Activated CD8-positive, alpha-beta memory T cell treated with anti-CD3 and anti-CD28 coated beads for 48 hours (primary cell): ENCODE measurements around the gene MBTD1.
"Not testable (repeated sequence)": the region's sequence is repeated elsewhere in the genome, so short reads cannot be mapped to it uniquely, and the experiment has no call there.

Source experiments
- DNase-seq, 3 experiments: peaks; one replicate each; pipeline ENCODE4 v3.0.0-alpha.2; 2020; ENCODE audit warnings: low read depth in 2 of 3, low spot score in 2 of 3

MBTD1 gene

GRCh38 chr17:51189162-51189561 is 70.7 kb downstream of the MBTD1 start:
- no peak for DNase-seq

- no peak for DNase-seq
Observed at GRCh38 chr17:51188271-51188833, 71.5 kb downstream of the MBTD1 start.

DNA sequence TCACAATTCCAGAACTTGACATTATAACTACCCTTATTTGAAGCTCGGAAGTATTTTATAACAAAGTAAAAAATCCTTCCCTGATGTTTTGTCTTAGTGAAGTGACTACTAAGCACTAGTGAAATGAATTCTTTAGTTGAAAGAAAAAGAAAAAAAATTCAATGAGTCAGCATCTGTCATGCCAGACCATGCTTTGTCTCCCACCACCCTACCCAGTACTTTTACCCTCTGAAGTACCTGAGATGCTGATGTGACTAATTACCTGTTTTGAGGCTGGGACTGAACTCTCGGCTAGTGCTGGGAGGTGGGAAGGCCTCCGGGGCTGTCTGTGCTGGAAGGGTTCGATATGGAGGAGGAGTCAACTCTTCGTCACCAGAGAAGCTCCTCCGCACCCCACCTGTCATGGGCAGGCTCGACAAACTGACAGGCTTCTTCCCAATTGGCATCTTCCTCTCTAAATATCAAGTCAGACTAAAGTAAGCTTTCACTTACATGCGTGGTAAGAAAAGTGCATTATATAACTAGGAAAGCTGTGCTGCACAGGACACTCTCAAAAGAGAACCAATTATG is 74.0 kb downstream of the MBTD1 start:
- no peak for DNase-seq

- no peak for DNase-seq
Observed at GRCh38 chr17:51184124-51184523, 75.7 kb downstream of the MBTD1 start.

DNA sequence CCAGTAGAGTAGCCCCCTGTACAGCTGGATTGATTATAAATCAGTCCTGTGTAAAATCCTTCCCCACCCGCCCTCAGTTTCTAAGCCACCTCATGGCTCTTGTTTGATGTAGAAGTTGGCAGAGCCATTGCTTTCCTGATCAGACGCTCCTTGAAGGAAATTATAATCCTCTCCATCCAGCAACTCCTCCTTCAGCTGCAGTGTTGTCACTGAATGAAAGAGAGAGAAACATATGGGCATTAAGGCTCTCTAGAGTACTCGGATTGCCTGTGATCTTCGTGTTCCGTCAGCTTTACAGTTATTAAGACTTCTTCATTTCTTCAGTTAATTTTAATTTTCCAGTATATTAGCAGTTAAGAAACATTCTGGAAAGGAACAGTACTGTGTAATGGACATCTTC is 79.4 kb downstream of the MBTD1 start:
- DNase-seq, result no peak

DNA sequence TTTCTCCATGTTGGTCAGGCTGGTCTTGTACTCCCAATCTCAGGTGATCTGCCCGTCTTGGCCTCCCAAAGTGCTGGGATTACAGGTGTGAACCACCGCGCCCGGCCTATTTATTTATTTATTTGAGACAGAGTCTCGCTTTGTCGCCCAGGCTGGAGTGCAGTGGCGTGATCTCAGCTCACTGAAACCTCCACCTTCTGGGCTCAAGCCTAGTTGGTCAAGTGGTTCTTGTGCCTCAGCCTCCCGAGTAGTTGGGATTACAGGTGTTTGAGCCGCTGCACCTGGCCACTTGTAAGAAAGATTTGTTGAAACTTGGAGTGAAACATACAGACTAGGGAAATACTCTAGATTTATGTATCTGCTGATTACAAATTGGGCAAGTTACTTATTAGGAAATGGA is 87.8 kb downstream of the MBTD1 start:
- DNase-seq, result not testable (repeated sequence)

- DNase-seq, result no peak
Observed at GRCh38 chr17:51170736-51171135, 89.1 kb downstream of the MBTD1 start.

DNA sequence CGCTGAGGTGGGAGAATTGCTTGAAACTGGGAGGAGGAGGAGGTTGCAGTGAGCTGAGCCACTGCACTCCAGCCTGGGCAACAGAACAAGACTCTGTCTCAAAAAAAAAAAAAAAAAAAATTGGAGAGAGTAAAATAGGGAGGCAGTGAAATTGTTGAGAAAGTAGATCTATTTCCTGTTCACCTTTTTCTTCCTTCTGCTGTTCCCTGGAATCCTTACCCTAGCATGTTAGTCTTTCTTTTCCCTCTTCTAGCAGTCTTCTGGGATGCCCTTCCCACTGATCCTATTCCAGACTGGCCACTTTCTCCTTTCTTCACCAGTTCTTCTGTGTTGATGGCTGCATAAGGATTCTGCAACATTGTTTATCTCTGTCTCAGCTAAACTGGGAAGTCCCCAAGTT is 90.5 kb downstream of the MBTD1 start:
- no peak for DNase-seq

- DNase-seq, result peak; percentile 56 to 68 (median 63)
Observed at GRCh38 chr17:51166987-51167931, 92.6 kb downstream of the MBTD1 start.

- peak; percentile 48 to 74 (median 65) for DNase-seq
Observed at GRCh38 chr17:51166198-51166986, 93.5 kb downstream of the MBTD1 start, which contains the start of gene NME2. Gene NME2 (plus strand): TSS chr17:51166411. CDS start chr17:51166831, 420 bp downstream.

- no peak for DNase-seq
Observed at GRCh38 chr17:51165680-51166197, 94.1 kb downstream of the MBTD1 start.

- DNase-seq, result no peak
Observed at GRCh38 chr17:51164911-51165679, 94.8 kb downstream of the MBTD1 start.

- DNase-seq, result no peak
Observed at GRCh38 chr17:51161541-51161940, 98.3 kb downstream of the MBTD1 start.

DNA sequence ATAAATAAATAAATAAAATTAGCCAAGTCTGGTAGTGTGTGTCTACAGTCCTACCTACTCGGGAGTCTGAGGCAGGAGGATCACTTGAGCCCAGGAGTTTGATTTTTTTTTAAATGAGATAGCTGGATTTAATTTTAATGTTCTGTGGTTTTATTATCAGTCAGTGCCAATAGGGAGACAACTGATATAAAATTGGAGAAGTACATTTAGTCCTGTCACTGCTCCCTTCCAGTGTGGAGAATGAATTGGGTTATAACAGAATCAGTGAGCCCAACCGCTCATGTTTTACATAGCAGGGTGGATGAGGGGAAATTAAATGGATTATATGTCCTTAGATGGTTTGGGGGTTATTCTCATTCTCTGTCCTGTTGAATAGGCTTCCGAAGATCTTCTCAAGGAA is 100.2 kb downstream of the MBTD1 start:
- DNase-seq, result no peak

GRCh38 chr17:51155416-51155815 is 104.4 kb downstream of the MBTD1 start:
- DNase-seq, result no peak

- no peak for DNase-seq
Observed at GRCh38 chr17:51154176-51154575, 105.7 kb downstream of the MBTD1 start.

DNA sequence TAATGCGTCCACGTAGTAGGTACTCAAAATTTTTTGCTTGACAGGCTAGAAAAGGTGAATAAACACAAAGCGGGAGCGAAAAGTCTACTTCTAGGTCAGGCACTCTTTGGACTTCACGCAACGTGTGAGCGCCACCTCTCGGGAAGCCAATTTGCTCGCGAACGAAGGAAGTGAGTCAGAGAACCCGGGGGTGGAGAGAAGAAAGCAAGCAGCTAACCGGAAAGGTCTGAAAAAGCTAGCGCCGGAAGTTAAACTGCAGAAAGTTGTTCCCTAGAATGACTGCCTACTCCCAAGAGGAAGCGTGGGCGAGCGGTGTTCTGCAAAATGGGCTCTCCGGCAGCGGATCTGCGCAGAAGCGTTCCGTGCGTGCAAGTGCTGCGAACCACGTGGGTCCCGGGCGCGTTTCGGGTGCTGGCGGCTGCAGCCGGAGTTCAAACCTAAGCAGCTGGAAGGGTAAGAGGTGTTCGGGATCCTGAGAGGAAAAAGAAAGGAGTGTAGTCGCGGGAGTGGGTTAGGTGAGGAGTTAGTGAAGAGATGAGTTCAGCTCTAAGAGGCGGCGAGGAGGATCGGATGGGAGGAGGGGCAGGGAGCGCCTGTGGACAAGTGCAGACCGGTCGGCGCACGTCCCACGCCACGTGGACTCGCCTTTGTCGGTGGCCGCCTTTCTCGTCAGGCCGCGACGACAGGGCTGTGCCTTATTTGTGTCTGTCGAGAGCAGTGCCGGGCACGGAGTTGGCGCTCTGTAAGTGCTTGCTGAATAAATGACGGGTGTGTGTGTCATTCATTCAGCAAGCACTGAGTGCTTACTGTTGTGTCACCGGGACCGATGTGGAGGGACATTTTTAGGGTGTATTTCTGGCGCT is 106.4 kb downstream of the MBTD1 start, which contains the start of gene NME1:
NME1 (plus strand) TSS at position 350 of the 863 bp plus-strand sequence. CDS start 2,096 bp downstream, outside the sequence.
- DNase-seq, result peak; percentile 96 to 99 (median 99)

GRCh38 chr17:51152766-51153209 is 107.1 kb downstream of the MBTD1 start:
- no peak for DNase-seq

- DNase-seq, result no peak
Observed at GRCh38 chr17:51150932-51151331, 108.9 kb downstream of the MBTD1 start.
